GM10248 (cell line): ENCODE measurements around the gene DYNC1I2.
"Not testable (repeated sequence)": the region's sequence is repeated elsewhere in the genome, so short reads cannot be mapped to it uniquely, and the experiment has no call there.

Source experiments
- CTCF ChIA-PET: fragments of 300-600 bp; sonication (Branson Sonifier 250); formaldehyde crosslinking; extraction: SDS; loops from one replicate; lab custom pipeline; 2021; ENCODE audit warnings: antibody characterized with exemption; lab: Yijun Ruan, JAX
- POLR2A ChIA-PET: fragments of 350-650 bp; sonication (Branson Sonifier 250); formaldehyde crosslinking; extraction: SDS; loops from one replicate; lab custom pipeline; 2020; ENCODE audit warnings: antibody characterized with exemption; lab: Yijun Ruan, JAX
- DNase-seq: peaks from one replicate; pipeline ENCODE4 v3.0.0; 2012; ENCODE audit errors: extremely low spot score
- TF ChIP-seq, protein P1 (sequence below): IDR thresholded peaks from 2 replicates; pipeline ENCODE4 v1.5.1; 2012; ENCODE audit warnings: mild to moderate bottlenecking, low read depth; ENCODE audit errors: extremely low read depth, missing control alignments, control extremely low read depth

Gene DYNC1I2

DNA sequence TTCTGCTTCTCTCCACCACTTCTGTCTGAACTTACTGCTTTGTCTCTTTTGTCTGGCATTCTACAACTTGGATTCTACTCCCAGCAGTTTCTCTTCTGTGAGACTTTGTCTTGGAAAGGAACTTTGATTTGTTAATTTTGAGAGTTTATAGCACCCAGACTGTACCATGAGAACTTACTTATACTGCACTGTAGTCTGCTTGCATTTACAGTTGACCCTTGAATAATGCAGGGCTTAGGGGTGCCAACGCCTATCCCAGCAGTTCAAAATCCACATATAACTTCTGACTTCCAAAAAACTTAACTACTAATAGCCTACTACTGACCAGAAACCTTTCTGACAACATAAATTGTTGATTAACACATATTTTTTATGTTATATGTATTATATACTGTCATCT is 55.5 kb downstream of the DYNC1I2 start:
- ChIA-PET CTCF (interaction anchor here (1.0 to 1.2 kb wide), 2 partner anchors 19 to 39 kb away, joined by 3 read pairs; no protein-coding TSS in a partner anchor), POLR2A (no interaction called here)
- TF ChIP-seq, protein P1, sequence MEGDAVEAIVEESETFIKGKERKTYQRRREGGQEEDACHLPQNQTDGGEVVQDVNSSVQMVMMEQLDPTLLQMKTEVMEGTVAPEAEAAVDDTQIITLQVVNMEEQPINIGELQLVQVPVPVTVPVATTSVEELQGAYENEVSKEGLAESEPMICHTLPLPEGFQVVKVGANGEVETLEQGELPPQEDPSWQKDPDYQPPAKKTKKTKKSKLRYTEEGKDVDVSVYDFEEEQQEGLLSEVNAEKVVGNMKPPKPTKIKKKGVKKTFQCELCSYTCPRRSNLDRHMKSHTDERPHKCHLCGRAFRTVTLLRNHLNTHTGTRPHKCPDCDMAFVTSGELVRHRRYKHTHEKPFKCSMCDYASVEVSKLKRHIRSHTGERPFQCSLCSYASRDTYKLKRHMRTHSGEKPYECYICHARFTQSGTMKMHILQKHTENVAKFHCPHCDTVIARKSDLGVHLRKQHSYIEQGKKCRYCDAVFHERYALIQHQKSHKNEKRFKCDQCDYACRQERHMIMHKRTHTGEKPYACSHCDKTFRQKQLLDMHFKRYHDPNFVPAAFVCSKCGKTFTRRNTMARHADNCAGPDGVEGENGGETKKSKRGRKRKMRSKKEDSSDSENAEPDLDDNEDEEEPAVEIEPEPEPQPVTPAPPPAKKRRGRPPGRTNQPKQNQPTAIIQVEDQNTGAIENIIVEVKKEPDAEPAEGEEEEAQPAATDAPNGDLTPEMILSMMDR: no peak
- DNase-seq: no peak

DNA sequence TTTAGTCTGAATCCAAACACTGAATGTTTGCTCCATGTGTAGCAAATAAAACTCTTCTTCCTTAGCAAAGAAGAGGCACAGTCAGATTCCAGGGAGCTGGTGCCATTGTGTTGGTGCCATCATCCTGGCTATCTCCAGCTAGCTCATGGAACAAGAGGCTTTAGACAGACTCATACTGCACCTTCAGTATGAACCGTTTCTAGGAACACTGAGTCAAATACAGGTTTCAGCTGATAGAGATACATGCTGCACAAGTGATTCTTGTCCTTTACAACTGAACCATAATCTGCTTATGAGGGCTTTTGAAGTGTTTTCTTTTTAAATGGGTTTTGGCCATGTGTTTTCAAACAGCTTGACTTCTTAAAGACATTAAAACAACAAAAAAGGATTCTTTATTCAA is 57.9 kb downstream of the DYNC1I2 start:
- TF ChIP-seq, protein P1: no peak
- CTCF ChIA-PET: interaction anchor here (1.3 kb wide), 1 partner anchor 368 kb away, joined by 4 read pairs; no protein-coding TSS in a partner anchor
- POLR2A ChIA-PET: no interaction called here
- DNase-seq: no peak

GRCh38 chr2:171745806-171746205 is 58.5 kb downstream of the DYNC1I2 start:
- ChIA-PET CTCF (no interaction called here), POLR2A (no interaction called here)
- DNase-seq: no peak
- TF ChIP-seq, protein P1: no peak

- DNase-seq: no peak
- TF ChIP-seq, protein P1: no peak
- ChIA-PET POLR2A (no interaction called here), CTCF (no interaction called here)
Measured at GRCh38 chr2:171747371-171747770, 60.1 kb downstream of the DYNC1I2 start.

DNA sequence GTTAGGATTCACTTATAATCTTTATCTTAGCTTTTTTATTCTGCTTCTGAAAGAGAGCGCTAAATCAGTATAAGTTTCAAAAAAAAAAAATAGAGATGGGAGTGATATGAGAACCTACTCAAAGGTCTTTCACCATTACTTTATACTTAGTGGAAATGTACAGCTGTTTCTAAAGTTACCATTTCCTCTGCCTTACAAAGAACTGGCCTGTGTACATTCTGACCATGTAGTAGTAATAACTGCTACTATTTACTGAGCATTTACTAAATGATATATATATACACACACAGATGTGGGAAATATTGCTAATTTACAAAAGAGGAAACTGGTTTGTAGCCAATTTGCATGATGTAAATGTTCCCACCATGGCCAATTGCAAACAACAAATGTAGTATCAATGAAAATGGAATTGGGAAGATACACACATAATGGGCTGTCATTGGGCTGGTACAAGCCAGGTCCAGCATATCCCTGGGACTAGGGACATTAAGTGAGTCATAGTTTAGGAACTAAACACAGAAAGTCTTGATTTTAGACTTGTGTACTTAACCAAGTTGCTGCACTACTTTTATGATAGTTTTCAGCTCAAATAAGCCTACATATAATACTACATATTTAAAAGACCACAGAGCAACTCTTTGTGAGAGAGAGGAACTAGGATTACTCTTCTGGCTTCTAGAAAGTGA is 67.1 kb downstream of the DYNC1I2 start:
- CTCF ChIA-PET: interaction anchor here (0.9 to 1.1 kb wide), 2 partner anchors 10 to 26 kb away, joined by 3 read pairs; no protein-coding TSS in a partner anchor
- POLR2A ChIA-PET: no interaction called here
- DNase-seq: no peak
- TF ChIP-seq, protein P1: no peak

GRCh38 chr2:171758762-171759161 is 71.5 kb downstream of the DYNC1I2 start:
- DNase-seq, POLR2A ChIA-PET, CTCF ChIA-PET: not testable (repeated sequence)

- POLR2A ChIA-PET, DNase-seq: not testable (repeated sequence)
- CTCF ChIA-PET: interaction anchor here (1.1 kb wide), 1 partner anchor 71 kb away, joined by 3 read pairs; no protein-coding TSS in a partner anchor
Measured at GRCh38 chr2:171761176-171761575, 73.9 kb downstream of the DYNC1I2 start.
